ENCODE results near the gene TSC22D3.

Gene TSC22D3

GRCh38 chrX:107710617-107711391 is 64.8 kb downstream of the TSC22D3 start:
- H3K4me3 ChIP-seq (ENCODE audit: low read depth, low read length), result no peak overlapping the region
- no peak overlapping the region for H3K9ac ChIP-seq (ENCODE audit: low read depth, low read length)
- H3K9me3 ChIP-seq (ENCODE audit: control insufficient read depth, insufficient read depth, low read length), result no peaks in the 10 kb centered on the region
- H3K4me1 ChIP-seq (ENCODE audit: control insufficient read depth, insufficient read depth, low read length), result peaks cover 15% of the 10 kb centered on the region
- peak overlapping the region; percentile 66 for H3K27ac ChIP-seq (ENCODE audit: low read depth, low read length)
- H3K27me3 ChIP-seq (ENCODE audit: control insufficient read depth, insufficient read depth, low read length), result peaks cover 16% of the 10 kb centered on the region
- H3K36me3 ChIP-seq (ENCODE audit: control insufficient read depth, insufficient read depth, low read length), result peaks cover 11% of the 10 kb centered on the region

DNA sequence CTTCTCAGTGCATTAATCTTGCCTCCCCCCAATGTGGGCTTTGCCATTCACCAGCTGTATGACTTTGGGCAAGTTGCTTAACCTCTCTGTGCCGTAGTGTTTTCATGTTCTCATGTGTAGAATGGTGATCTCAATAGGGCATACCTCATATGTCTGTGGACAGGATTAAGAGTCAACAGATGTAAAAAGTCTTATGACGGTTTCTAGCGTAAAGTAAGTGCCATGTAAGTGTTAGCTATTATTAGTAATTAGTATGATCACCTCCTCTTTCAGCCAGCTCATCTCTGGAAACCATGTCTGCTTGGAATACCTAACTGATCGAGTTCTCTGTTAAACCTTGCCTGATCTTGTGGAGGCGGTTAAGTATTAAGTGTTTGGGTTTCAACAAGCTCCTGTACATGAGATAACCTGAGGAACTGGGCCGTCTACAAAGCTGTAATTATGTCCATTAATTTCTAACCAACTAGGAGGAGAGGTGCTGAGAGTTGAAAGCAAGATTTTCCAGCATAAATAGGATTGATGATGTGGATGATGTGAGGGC is 66.3 kb downstream of the TSC22D3 start:
- H3K27me3 ChIP-seq (ENCODE audit: control insufficient read depth, insufficient read depth, low read length), result peaks cover 3% of the 10 kb centered on the region; the same call in 1 of the 2 replicates
- H3K36me3 ChIP-seq (ENCODE audit: control insufficient read depth, insufficient read depth, low read length), result peaks cover 11% of the 10 kb centered on the region
- H3K9ac ChIP-seq (ENCODE audit: low read depth, low read length), result no peak overlapping the region
- H3K9me3 ChIP-seq (ENCODE audit: control insufficient read depth, insufficient read depth, low read length), result no peaks in the 10 kb centered on the region
- peaks cover 8% of the 10 kb centered on the region for H3K4me1 ChIP-seq (ENCODE audit: control insufficient read depth, insufficient read depth, low read length)
- H3K27ac ChIP-seq (ENCODE audit: low read depth, low read length), result no peak overlapping the region
- no peak overlapping the region for H3K4me3 ChIP-seq (ENCODE audit: low read depth, low read length)

- Histone ChIP-seq H3K27ac (ENCODE audit: low read depth, low read length) (no peak overlapping the region), H3K27me3 (ENCODE audit: control insufficient read depth, insufficient read depth, low read length) (no peaks in the 10 kb centered on the region; the same call in 1 of the 2 replicates), H3K9me3 (ENCODE audit: control insufficient read depth, insufficient read depth, low read length) (no peaks in the 10 kb centered on the region), H3K36me3 (ENCODE audit: control insufficient read depth, insufficient read depth, low read length) (peaks cover 6% of the 10 kb centered on the region), H3K9ac (ENCODE audit: low read depth, low read length) (no peak overlapping the region), H3K4me3 (ENCODE audit: low read depth, low read length) (no peak overlapping the region), H3K4me1 (ENCODE audit: control insufficient read depth, insufficient read depth, low read length) (peaks cover 8% of the 10 kb centered on the region)
Observed at GRCh38 chrX:107708762-107709161, 66.8 kb downstream of the TSC22D3 start.

DNA sequence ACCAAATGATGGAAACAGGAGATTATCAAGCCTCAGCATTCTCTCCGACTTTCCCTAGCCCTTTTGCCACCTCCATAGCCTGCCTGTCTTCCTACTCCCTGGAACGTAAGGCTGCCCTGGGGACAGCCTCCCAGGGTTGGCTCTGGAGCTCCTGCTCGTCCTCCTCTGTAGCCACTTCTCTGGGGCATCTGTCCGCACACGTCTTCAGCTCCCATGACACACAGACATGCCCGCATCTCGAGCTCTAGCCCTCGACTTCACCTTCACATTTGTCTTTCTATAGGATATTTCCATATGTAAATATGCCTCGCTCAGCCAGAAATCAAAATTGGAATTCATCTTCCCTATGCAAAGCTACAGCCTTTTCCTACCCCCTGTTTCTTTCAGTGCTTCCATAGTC is 67.7 kb downstream of the TSC22D3 start:
- no peak overlapping the region for H3K27ac ChIP-seq (ENCODE audit: low read depth, low read length)
- no peaks in the 10 kb centered on the region for H3K36me3 ChIP-seq (ENCODE audit: control insufficient read depth, insufficient read depth, low read length)
- H3K9ac ChIP-seq (ENCODE audit: low read depth, low read length), result no peak overlapping the region
- H3K4me1 ChIP-seq (ENCODE audit: control insufficient read depth, insufficient read depth, low read length), result peaks cover 8% of the 10 kb centered on the region
- H3K9me3 ChIP-seq (ENCODE audit: control insufficient read depth, insufficient read depth, low read length), result no peaks in the 10 kb centered on the region
- H3K27me3 ChIP-seq (ENCODE audit: control insufficient read depth, insufficient read depth, low read length), result no peaks in the 10 kb centered on the region; the same call in 1 of the 2 replicates
- no peak overlapping the region for H3K4me3 ChIP-seq (ENCODE audit: low read depth, low read length)

DNA sequence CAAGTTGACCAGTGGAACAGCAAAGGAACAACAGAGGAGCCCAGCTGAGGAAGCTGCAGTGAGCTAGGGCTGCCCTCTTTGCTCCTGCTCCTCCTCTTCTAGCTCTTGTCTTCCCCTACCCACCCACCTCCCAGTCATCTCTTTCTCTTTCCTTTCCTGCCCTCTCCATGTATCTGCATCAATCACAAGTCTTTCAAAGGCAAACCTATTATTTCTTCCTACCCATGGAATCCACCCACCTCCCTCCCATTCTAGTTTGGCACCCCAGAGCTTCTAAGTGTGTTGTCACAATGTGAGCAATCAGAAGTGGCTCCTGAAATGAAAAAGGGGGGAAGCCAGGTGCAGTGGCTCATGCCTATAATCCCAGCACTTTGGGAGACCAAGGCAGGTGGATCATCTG is 69.3 kb downstream of the TSC22D3 start:
- Histone ChIP-seq H3K9ac (ENCODE audit: low read depth, low read length) (no peak overlapping the region), H3K27me3 (ENCODE audit: control insufficient read depth, insufficient read depth, low read length) (no peaks in the 10 kb centered on the region; the same call in 1 of the 2 replicates), H3K9me3 (ENCODE audit: control insufficient read depth, insufficient read depth, low read length) (no peaks in the 10 kb centered on the region), H3K4me1 (ENCODE audit: control insufficient read depth, insufficient read depth, low read length) (peaks cover 8% of the 10 kb centered on the region), H3K27ac (ENCODE audit: low read depth, low read length) (no peak overlapping the region), H3K36me3 (ENCODE audit: control insufficient read depth, insufficient read depth, low read length) (no peaks in the 10 kb centered on the region), H3K4me3 (ENCODE audit: low read depth, low read length) (no peak overlapping the region)

DNA sequence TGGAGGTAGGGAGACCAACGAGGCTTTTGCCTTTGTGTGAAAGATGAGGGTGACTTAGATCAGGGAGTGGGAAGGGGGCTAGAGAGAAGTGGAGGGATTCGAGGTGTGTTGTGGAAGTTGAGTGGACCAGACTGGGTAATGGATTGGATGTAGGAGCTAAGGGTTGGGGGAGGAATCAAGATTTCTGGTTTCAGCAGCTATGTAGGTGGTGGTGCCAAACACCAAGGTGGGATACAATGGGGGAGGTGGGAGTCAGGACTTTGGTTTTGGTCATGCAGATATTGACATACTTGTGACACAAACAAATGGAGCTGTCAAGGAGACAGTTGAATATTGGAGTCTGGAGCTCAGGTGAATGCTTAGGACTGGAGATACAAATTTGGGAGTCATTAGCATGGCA is 71.0 kb downstream of the TSC22D3 start:
- H3K27ac ChIP-seq (ENCODE audit: low read depth, low read length), result no peak overlapping the region
- no peak overlapping the region for H3K9ac ChIP-seq (ENCODE audit: low read depth, low read length)
- peaks cover 14% of the 10 kb centered on the region for H3K4me1 ChIP-seq (ENCODE audit: control insufficient read depth, insufficient read depth, low read length)
- H3K4me3 ChIP-seq (ENCODE audit: low read depth, low read length), result no peak overlapping the region
- H3K27me3 ChIP-seq (ENCODE audit: control insufficient read depth, insufficient read depth, low read length), result no peaks in the 10 kb centered on the region; the same call in 1 of the 2 replicates
- no peaks in the 10 kb centered on the region for H3K9me3 ChIP-seq (ENCODE audit: control insufficient read depth, insufficient read depth, low read length)
- no peaks in the 10 kb centered on the region for H3K36me3 ChIP-seq (ENCODE audit: control insufficient read depth, insufficient read depth, low read length)

GRCh38 chrX:107704181-107704580 is 71.4 kb downstream of the TSC22D3 start:
- Histone ChIP-seq H3K36me3 (ENCODE audit: control insufficient read depth, insufficient read depth, low read length) (no peaks in the 10 kb centered on the region), H3K9me3 (ENCODE audit: control insufficient read depth, insufficient read depth, low read length) (no peaks in the 10 kb centered on the region), H3K9ac (ENCODE audit: low read depth, low read length) (no peak overlapping the region), H3K27me3 (ENCODE audit: control insufficient read depth, insufficient read depth, low read length) (no peaks in the 10 kb centered on the region; the same call in 1 of the 2 replicates), H3K4me3 (ENCODE audit: low read depth, low read length) (no peak overlapping the region), H3K27ac (ENCODE audit: low read depth, low read length) (no peak overlapping the region), H3K4me1 (ENCODE audit: control insufficient read depth, insufficient read depth, low read length) (peaks cover 15% of the 10 kb centered on the region)

DNA sequence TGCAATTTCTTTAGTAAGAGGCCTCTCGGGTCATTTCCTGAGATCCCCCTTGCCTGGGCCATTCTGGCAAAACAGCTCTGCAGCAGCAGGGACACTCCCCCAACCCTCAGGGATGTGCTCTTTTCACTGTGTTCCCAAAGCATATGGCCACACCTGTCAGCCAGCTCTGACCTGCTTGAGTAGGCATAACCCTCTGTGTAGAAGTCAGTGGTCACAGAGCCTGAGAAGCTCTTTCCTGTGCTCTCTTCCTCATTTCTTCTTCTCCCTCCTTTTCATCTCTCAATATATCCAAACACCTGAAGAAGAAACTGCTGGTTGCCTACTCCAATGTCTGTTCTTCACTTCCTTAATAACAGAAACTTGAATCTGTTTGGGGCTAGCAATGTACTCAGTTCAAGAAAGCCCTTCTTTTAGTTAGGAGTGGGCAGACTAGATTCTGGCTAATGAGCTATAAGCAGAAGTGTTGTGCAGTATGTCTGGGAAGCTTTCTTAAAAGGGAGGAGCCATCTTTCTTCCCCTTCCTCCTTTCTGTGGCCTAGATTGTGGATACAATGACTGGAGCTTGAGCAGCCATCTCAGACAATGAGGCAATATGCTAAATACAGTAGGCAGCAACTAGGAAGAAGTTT is 74.0 kb downstream of the TSC22D3 start:
- Histone ChIP-seq H3K27me3 (ENCODE audit: control insufficient read depth, insufficient read depth, low read length) (no peaks in the 10 kb centered on the region; the same call in 1 of the 2 replicates), H3K9me3 (ENCODE audit: control insufficient read depth, insufficient read depth, low read length) (no peaks in the 10 kb centered on the region), H3K4me1 (ENCODE audit: control insufficient read depth, insufficient read depth, low read length) (peaks cover 15% of the 10 kb centered on the region), H3K4me3 (ENCODE audit: low read depth, low read length) (no peak overlapping the region), H3K27ac (ENCODE audit: low read depth, low read length) (no peak overlapping the region), H3K9ac (ENCODE audit: low read depth, low read length) (no peak overlapping the region), H3K36me3 (ENCODE audit: control insufficient read depth, insufficient read depth, low read length) (no peaks in the 10 kb centered on the region)

DNA sequence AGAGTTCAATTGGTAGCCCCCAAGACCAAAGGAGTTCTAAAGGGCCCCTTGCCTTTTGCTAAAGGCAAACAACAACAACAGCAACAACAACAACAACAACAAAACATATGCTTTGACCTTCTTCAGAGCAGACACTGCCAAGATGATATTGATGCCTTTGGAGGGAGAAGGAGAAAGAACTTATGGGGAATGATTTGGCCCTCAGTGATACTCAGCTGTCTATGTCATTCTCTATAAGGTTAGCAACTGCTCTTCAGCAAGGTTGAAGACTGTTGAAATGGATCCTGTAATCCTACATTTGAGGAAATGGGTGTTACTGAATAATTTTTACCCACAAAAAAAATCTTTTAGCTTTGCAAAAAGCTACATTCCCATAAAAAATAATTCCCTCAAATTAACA is 74.8 kb downstream of the TSC22D3 start:
- Histone ChIP-seq H3K4me3 (ENCODE audit: low read depth, low read length) (no peak overlapping the region), H3K36me3 (ENCODE audit: control insufficient read depth, insufficient read depth, low read length) (no peaks in the 10 kb centered on the region), H3K9ac (ENCODE audit: low read depth, low read length) (no peak overlapping the region), H3K27ac (ENCODE audit: low read depth, low read length) (no peak overlapping the region), H3K27me3 (ENCODE audit: control insufficient read depth, insufficient read depth, low read length) (no peaks in the 10 kb centered on the region), H3K4me1 (ENCODE audit: control insufficient read depth, insufficient read depth, low read length) (peaks cover 15% of the 10 kb centered on the region), H3K9me3 (ENCODE audit: control insufficient read depth, insufficient read depth, low read length) (no peaks in the 10 kb centered on the region)

DNA sequence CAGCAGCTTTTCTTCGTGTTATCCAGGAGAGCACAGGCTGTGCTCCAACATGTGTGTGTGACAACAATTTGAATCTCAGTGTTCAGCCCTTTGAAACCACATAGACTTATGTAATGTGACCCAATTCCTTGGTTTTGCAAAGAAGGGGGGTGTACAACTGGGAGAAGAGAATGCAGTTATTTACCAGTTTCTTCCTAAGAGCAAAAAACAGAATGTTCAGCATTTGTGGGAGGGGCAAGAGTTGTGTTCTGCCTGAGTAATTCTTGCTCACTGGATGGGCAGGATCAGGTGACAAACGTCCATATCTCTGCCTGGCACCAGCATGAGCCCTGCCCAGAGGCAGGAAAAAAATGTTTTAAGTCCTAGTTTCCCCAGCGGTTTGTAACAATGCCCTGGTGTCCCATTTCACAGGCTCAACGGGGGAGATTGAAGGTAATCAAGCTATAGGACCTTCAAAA is 75.2 kb downstream of the TSC22D3 start:
- Histone ChIP-seq H3K9ac (ENCODE audit: low read depth, low read length) (no peak overlapping the region), H3K27ac (ENCODE audit: low read depth, low read length) (no peak overlapping the region), H3K4me1 (ENCODE audit: control insufficient read depth, insufficient read depth, low read length) (peaks cover 15% of the 10 kb centered on the region), H3K9me3 (ENCODE audit: control insufficient read depth, insufficient read depth, low read length) (no peaks in the 10 kb centered on the region), H3K27me3 (ENCODE audit: control insufficient read depth, insufficient read depth, low read length) (no peaks in the 10 kb centered on the region), H3K4me3 (ENCODE audit: low read depth, low read length) (no peak overlapping the region), H3K36me3 (ENCODE audit: control insufficient read depth, insufficient read depth, low read length) (no peaks in the 10 kb centered on the region)

GRCh38 chrX:107699616-107700015 is 76.0 kb downstream of the TSC22D3 start:
- no peaks in the 10 kb centered on the region for H3K27me3 ChIP-seq (ENCODE audit: control insufficient read depth, insufficient read depth, low read length)
- no peak overlapping the region for H3K9ac ChIP-seq (ENCODE audit: low read depth, low read length)
- peaks cover 15% of the 10 kb centered on the region for H3K4me1 ChIP-seq (ENCODE audit: control insufficient read depth, insufficient read depth, low read length)
- H3K4me3 ChIP-seq (ENCODE audit: low read depth, low read length), result no peak overlapping the region
- no peak overlapping the region for H3K27ac ChIP-seq (ENCODE audit: low read depth, low read length)
- no peaks in the 10 kb centered on the region for H3K36me3 ChIP-seq (ENCODE audit: control insufficient read depth, insufficient read depth, low read length)
- no peaks in the 10 kb centered on the region for H3K9me3 ChIP-seq (ENCODE audit: control insufficient read depth, insufficient read depth, low read length)

Data from HUES48 (cell line).